ENCODE measurements around the gene FOXE3.

- TF ChIP-seq POLR2A (IDR thresholded peaks at IDR 0.05): no peak
- TF ChIP-seq, protein P1, sequence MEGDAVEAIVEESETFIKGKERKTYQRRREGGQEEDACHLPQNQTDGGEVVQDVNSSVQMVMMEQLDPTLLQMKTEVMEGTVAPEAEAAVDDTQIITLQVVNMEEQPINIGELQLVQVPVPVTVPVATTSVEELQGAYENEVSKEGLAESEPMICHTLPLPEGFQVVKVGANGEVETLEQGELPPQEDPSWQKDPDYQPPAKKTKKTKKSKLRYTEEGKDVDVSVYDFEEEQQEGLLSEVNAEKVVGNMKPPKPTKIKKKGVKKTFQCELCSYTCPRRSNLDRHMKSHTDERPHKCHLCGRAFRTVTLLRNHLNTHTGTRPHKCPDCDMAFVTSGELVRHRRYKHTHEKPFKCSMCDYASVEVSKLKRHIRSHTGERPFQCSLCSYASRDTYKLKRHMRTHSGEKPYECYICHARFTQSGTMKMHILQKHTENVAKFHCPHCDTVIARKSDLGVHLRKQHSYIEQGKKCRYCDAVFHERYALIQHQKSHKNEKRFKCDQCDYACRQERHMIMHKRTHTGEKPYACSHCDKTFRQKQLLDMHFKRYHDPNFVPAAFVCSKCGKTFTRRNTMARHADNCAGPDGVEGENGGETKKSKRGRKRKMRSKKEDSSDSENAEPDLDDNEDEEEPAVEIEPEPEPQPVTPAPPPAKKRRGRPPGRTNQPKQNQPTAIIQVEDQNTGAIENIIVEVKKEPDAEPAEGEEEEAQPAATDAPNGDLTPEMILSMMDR (IDR thresholded peaks at IDR 0.05): no peak
These were observed 33.6 kb upstream of the FOXE3 start for GRCh38 chr1:47382399-47382983.

Measured in testis (tissue), 2 donors.